Activated CD4-positive, alpha-beta T cell treated with anti-CD3 and anti-CD28 coated beads, Interleukin-2, amount 50 U/mL, for 4 hours (primary cell): ENCODE data around the gene FBXW5.

Experiments
- DNase-seq, 2 experiments: peaks; one replicate each; pipeline ENCODE4 v3.0.0-alpha.2; 2020

FBXW5 gene

GRCh38 chr9:136927343-136928271 lies 16.9 kb downstream of the FBXW5 start:
- no peak for DNase-seq

- no peak for DNase-seq
Observed at GRCh38 chr9:136926749-136927148, 17.8 kb downstream of the FBXW5 start.

- no peak for DNase-seq
Observed at GRCh38 chr9:136926154-136926704, 18.3 kb downstream of the FBXW5 start.

GRCh38 chr9:136925414-136926153 lies 19.0 kb downstream of the FBXW5 start:
- no peak for DNase-seq

- DNase-seq: no peak
Observed at GRCh38 chr9:136923881-136924280, 20.7 kb downstream of the FBXW5 start.

- DNase-seq: no peak
Observed at GRCh38 chr9:136922540-136922939, 22.0 kb downstream of the FBXW5 start.

GRCh38 chr9:136921718-136922117 lies 22.8 kb downstream of the FBXW5 start:
- no peak for DNase-seq

GRCh38 chr9:136921307-136921706 lies 23.2 kb downstream of the FBXW5 start:
- DNase-seq: no peak

GRCh38 chr9:136920734-136921231 lies 23.8 kb downstream of the FBXW5 start:
- no peak for DNase-seq

GRCh38 chr9:136920069-136920468 lies 24.5 kb downstream of the FBXW5 start:
- DNase-seq: no peak

GRCh38 chr9:136917902-136918301 lies 26.6 kb downstream of the FBXW5 start:
- DNase-seq: no peak

- no peak for DNase-seq
Observed at GRCh38 chr9:136916330-136917184, 28.0 kb downstream of the FBXW5 start.

GRCh38 chr9:136915632-136916329 lies 28.8 kb downstream of the FBXW5 start:
- DNase-seq: no peak

- no peak for DNase-seq
Observed at GRCh38 chr9:136913701-136914438, 30.7 kb downstream of the FBXW5 start.

GRCh38 chr9:136910901-136911245 lies 33.7 kb downstream of the FBXW5 start:
- DNase-seq: no peak

- DNase-seq: no peak
Observed at GRCh38 chr9:136910197-136910900, 34.2 kb downstream of the FBXW5 start.

GRCh38 chr9:136907011-136907914 lies 37.3 kb downstream of the FBXW5 start:
- DNase-seq: no peak

- no peak for DNase-seq
Observed at GRCh38 chr9:136906266-136906665, 38.3 kb downstream of the FBXW5 start.

GRCh38 chr9:136903041-136903554 lies 41.4 kb downstream of the FBXW5 start:
- no peak for DNase-seq
